NCI-H1694 (cell line): Measurements from ENCODE around the gene GRID1.

Experiments
- DNase-seq: peaks from one replicate; lab custom pipeline; 2025; lab: John Stamatoyannopoulos, UW

The GRID1 gene

GRCh38 chr10:86209726-86210125, 156.9 kb downstream of the GRID1 start:
- no peak for DNase-seq

GRCh38 chr10:86207226-86207625, 159.4 kb downstream of the GRID1 start:
- no peak for DNase-seq

- no peak for DNase-seq
Observed at GRCh38 chr10:86206240-86206579, 160.4 kb downstream of the GRID1 start.

GRCh38 chr10:86205306-86206239, 161.0 kb downstream of the GRID1 start:
- no peak for DNase-seq

GRCh38 chr10:86204421-86205305, 161.9 kb downstream of the GRID1 start:
- DNase-seq = no peak

GRCh38 chr10:86203162-86203905, 163.3 kb downstream of the GRID1 start:
- DNase-seq = no peak

GRCh38 chr10:86202226-86202735, 164.3 kb downstream of the GRID1 start:
- no peak for DNase-seq

- no peak for DNase-seq
Observed at GRCh38 chr10:86200867-86201266, 165.7 kb downstream of the GRID1 start.

GRCh38 chr10:86200269-86200668, 166.3 kb downstream of the GRID1 start:
- DNase-seq = no peak

GRCh38 chr10:86199041-86199440, 167.6 kb downstream of the GRID1 start:
- DNase-seq = no peak

GRCh38 chr10:86198271-86198670, 168.3 kb downstream of the GRID1 start:
- DNase-seq = no peak

GRCh38 chr10:86197166-86197790, 169.3 kb downstream of the GRID1 start:
- DNase-seq = no peak

GRCh38 chr10:86195521-86196157, 171.0 kb downstream of the GRID1 start:
- no peak for DNase-seq

GRCh38 chr10:86194684-86195083, 171.9 kb downstream of the GRID1 start:
- DNase-seq = no peak

- no peak for DNase-seq
Observed at GRCh38 chr10:86193841-86194240, 172.8 kb downstream of the GRID1 start.

GRCh38 chr10:86192691-86193090, 173.9 kb downstream of the GRID1 start:
- no peak for DNase-seq

GRCh38 chr10:86192147-86192546, 174.4 kb downstream of the GRID1 start:
- DNase-seq = no peak

- DNase-seq = no peak
Observed at GRCh38 chr10:86191686-86192085, 174.9 kb downstream of the GRID1 start.

- DNase-seq = no peak
Observed at GRCh38 chr10:86191166-86191565, 175.4 kb downstream of the GRID1 start.

- no peak for DNase-seq
Observed at GRCh38 chr10:86190291-86190690, 176.3 kb downstream of the GRID1 start.

- no peak for DNase-seq
Observed at GRCh38 chr10:86189891-86190290, 176.7 kb downstream of the GRID1 start.
